Hematopoietic multipotent progenitor cell (in vitro differentiated cells): ENCODE results near the gene GASK1B. TPM values are rescaled to one million over a fixed set of nuclear protein-coding genes. Genes with fewer than 3 reads are reported as not detected.

ENCODE experiments used
- DNase-seq, 3 donors: peaks; one replicate each; pipeline ENCODE4 v3.0.0-alpha.2; 2011 to 2015; ENCODE audit warnings: low read depth in 2 of 3, low spot score in 2 of 3
- total RNA-seq: library from RNA; depleted of rRNA; stranded (reverse); fragments of >200 nt; gene quantifications from one replicate; pipeline ENCODE4 v1.2.3, GENCODE V29; 2012

GASK1B gene
- total RNA-seq, 1 donor: 3.5 TPM

- DNase-seq: no peak
Measured at GRCh38 chr4:158155656-158156356, 17.0 kb downstream of the GASK1B start.

- DNase-seq: no peak
Measured at GRCh38 chr4:158147151-158147550, 25.7 kb downstream of the GASK1B start.

GRCh38 chr4:158146736-158147135 lies 26.1 kb downstream of the GASK1B start:
- DNase-seq: no peak

GRCh38 chr4:158139086-158139485 lies 33.7 kb downstream of the GASK1B start:
- DNase-seq: no peak

- no peak for DNase-seq
Measured at GRCh38 chr4:158134222-158134621, 38.6 kb downstream of the GASK1B start.

GRCh38 chr4:158133551-158133950 lies 39.3 kb downstream of the GASK1B start:
- no peak for DNase-seq

- no peak for DNase-seq
Measured at GRCh38 chr4:158131027-158131426, 41.8 kb downstream of the GASK1B start.

GRCh38 chr4:158130204-158130603 lies 42.6 kb downstream of the GASK1B start:
- no peak for DNase-seq

- no peak for DNase-seq
Measured at GRCh38 chr4:158129694-158130093, 43.1 kb downstream of the GASK1B start.

GRCh38 chr4:158128540-158128939 lies 44.3 kb downstream of the GASK1B start:
- DNase-seq: no peak

- no peak for DNase-seq
Measured at GRCh38 chr4:158125310-158125709, 47.5 kb downstream of the GASK1B start.

Other genes starting within 250 kb of the GASK1B start
- gene TMEM144, start 37.5 kb upstream of the GASK1B start, total RNA-seq: 9.2 TPM